Right forelimb (tissue), 1 donor: Measurements from ENCODE around the gene ZNF235.
"Not testable (repeated sequence)": the region's sequence is repeated elsewhere in the genome, so short reads cannot be mapped to it uniquely, and the experiment has no call there.

Experiments
- DNase-seq: peaks from one replicate; pipeline ENCODE4 v3.0.0-alpha.2; 2018

ZNF235 gene

DNA sequence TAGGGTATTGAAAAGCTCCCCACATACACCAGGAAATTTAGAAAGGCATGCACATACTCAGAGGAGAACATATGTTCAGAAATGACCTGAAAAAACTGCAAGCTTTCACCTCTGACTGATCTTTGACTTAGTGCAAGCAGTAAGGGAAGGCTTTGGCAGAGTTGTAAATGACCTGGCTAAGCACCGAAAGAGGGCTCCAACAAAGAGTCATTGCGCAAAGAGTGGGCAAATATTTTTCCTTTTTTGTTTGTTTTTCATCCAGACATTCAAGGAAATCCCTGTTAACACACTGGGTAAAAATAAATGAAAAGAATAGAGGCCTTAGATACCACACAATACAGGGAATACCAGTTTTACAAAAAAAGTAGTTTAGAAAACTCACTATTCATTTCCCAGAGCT lies 50.3 kb downstream of the ZNF235 start:
- no peak for DNase-seq

DNA sequence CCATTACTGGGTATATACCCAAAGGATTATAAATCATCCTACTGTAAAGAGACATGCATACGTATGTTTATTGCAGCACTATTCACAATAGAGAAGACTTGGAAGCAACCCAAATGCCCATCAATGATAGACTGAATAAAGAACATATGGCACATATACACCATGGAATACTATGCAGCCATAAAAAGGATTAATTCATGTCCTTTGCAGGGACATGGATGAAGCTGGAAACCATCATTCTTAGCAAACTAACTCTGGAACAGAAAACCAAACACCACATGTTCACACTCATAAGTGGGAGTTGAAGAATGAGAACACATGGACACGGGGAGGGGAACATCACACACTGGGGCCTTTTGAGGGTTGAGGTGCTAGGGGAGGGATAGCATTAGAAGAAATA lies 51.4 kb downstream of the ZNF235 start:
- DNase-seq: not testable (repeated sequence)

DNA sequence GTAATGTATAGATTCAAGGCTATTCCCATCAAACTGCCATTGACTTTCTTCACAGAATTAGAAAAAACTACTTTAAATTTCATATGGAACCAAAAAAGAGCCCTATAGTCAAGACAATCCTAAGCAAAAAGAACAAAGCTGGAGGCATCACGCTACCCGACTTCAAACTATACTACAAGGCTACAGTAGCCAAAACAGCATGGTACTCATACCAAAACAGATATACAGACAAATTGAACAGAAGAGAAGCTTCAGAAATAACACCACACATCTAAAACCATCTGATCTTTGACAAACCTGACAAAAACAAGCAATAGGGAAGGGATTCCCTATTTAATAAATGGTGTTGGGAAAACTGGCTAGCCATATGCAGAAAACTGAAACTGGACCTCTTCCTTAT lies 52.5 kb downstream of the ZNF235 start:
- not testable (repeated sequence) for DNase-seq

DNA sequence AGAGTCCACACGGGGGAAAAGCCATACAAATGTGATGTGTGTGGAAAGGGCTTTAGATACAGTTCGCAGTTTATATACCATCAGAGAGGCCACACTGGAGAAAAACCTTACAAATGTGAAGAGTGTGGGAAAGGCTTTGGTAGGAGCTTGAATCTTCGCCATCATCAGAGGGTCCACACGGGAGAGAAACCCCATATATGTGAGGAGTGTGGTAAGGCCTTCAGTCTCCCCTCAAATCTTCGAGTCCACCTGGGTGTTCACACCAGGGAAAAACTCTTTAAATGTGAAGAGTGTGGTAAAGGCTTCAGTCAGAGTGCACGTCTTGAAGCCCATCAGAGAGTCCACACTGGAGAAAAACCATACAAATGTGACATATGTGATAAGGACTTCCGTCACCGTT lies 68.4 kb downstream of the ZNF235 start:
- DNase-seq: no peak
